NT2/D1 (cell line): ENCODE results near the gene FCF1.

Experiments used
- SUZ12 ChIP-seq: IDR thresholded peaks from 2 replicates; pipeline ENCODE4 v1.6.1; 2011; ENCODE audit not compliant: insufficient read length, insufficient read depth; ENCODE audit errors: extremely low read depth
- YY1 ChIP-seq: IDR thresholded peaks from 2 replicates; pipeline ENCODE4 v1.6.1; 2011; ENCODE audit not compliant: insufficient read length, insufficient read depth
- ZNF274 ChIP-seq: IDR thresholded peaks from 2 replicates; pipeline ENCODE4 v1.6.1; 2011; ENCODE audit warnings: mild to moderate bottlenecking, low read depth, low read length

DNA sequence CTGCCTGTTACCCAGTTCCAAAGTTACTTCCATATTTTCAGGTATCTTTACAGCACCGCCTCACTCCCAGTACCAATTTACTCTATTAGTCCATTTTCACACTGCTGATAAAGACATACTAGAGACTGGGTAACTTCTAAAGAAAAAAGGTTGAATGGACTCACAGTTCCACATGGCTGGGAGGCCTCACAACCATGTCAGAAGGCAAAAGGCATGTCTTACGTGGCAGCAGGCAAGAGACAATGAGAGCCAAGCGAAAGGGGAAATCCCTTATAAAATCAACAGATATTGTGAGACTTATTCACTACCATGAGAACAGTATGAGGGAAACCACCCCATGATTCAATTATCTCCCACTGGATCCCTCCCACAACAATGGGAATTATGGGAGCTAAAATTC lies 9.9 kb upstream of the FCF1 start:
- TF ChIP-seq YY1 = no peak
- no peak for TF ChIP-seq SUZ12
- no peak for TF ChIP-seq ZNF274
